Measurements from ENCODE around the gene FAM107B. TPM values are rescaled to one million over a fixed set of nuclear protein-coding genes. Genes with fewer than 3 reads are reported as not detected.

Gene FAM107B
- total and polyA plus RNA-seq, 2 donors (not counting 3 experiments of a cell fraction or from before 2014, with no cell fraction given), result 39.2 to 176 TPM

- no peak for DNase-seq (ENCODE audit: low read depth, low spot score)
- ChIA-PET CTCF (no interaction called here), POLR2A (interaction anchor here (0.7 kb wide), 1 partner anchor 311 kb away, joined by 3 read pairs; the partner anchor contains the start of genes CDNF, HSPA14 and MSANTD7)
- Histone ChIP-seq H3K36me3 (ENCODE audit: control insufficient read depth in 2 of 2, extremely low read depth in 1 of 2, insufficient read depth in 2 of 2, low read length in 2 of 2) (peaks cover 7 to 27% of the 10 kb centered on the region in 2 experiments), H3K9me1 (replicated peaks; ENCODE audit: control insufficient read depth, extremely low read depth, insufficient read depth, low read length) (no peaks in the 10 kb centered on the region), H3K27me3 (ENCODE audit: control insufficient read depth in 2 of 2, insufficient read depth in 2 of 2, low read length in 2 of 2) (no peaks in the 10 kb centered on the region), H4K20me1 (replicated peaks; ENCODE audit: control insufficient read depth, extremely low read depth, insufficient read depth, low read length) (no peaks in the 10 kb centered on the region), H3K9me3 (replicated peaks; ENCODE audit: control insufficient read depth, insufficient read depth, low read length) (no peaks in the 10 kb centered on the region), H3K27ac (ENCODE audit: insufficient read depth, low read depth, low read length) (peak overlapping the region; percentile 2), H3K4me2 (ENCODE audit: insufficient read depth, low read length) (no peak overlapping the region), H3K4me1 (ENCODE audit: control insufficient read depth, extremely low read depth, insufficient read depth, low read length) (peaks cover 29% of the 10 kb centered on the region), H3K4me3 (replicated peaks in 1 of 3; ENCODE audit: insufficient read depth in 1 of 3, low read depth in 1 of 3, low read length in 3 of 3) (no peak overlapping the region), H3K79me2 (ENCODE audit: control insufficient read depth, insufficient read depth, low read length) (peaks cover 82% of the 10 kb centered on the region), H3K9ac (replicated peaks; ENCODE audit: extremely low read depth, insufficient read depth, low read length) (no peak overlapping the region), H2AFZ (ENCODE audit: low read depth, low read length) (no peak overlapping the region)
- no peak for TF ChIP-seq GATA2 (IDR thresholded peaks at IDR 0.05; ENCODE audit: insufficient read depth, insufficient read length, low read depth, low read length)
- TF ChIP-seq, protein P1, sequence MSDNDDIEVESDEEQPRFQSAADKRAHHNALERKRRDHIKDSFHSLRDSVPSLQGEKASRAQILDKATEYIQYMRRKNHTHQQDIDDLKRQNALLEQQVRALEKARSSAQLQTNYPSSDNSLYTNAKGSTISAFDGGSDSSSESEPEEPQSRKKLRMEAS (IDR thresholded peaks at IDR 0.05; ENCODE audit: insufficient read depth, insufficient read length), result no peak
- no peak for TF ChIP-seq JUN (IDR thresholded peaks at IDR 0.05; ENCODE audit: borderline replicate concordance, insufficient read depth, insufficient read length, low read depth)
- no peak for TF ChIP-seq POLR2AphosphoS5 (IDR thresholded peaks at IDR 0.05; ENCODE audit: insufficient read depth, low read depth, low read length)
- no peak for TF ChIP-seq MYC (IDR thresholded peaks at IDR 0.05; ENCODE audit: low read depth, low read length)
- intact Hi-C loops (cut with micrococcal nuclease) (no loop called here), dilution Hi-C loops (cut with MboI; ENCODE audit: extremely low pct_ligation_motif_present, low sequenced_read_pairs) (no loop called here)
- FAIRE-seq, result no peak
- BruUV-seq (replicated peaks), result no TSS peak
Observed at GRCh38 chr10:14527134-14527844, 247.4 kb downstream of the FAM107B start.

DNA sequence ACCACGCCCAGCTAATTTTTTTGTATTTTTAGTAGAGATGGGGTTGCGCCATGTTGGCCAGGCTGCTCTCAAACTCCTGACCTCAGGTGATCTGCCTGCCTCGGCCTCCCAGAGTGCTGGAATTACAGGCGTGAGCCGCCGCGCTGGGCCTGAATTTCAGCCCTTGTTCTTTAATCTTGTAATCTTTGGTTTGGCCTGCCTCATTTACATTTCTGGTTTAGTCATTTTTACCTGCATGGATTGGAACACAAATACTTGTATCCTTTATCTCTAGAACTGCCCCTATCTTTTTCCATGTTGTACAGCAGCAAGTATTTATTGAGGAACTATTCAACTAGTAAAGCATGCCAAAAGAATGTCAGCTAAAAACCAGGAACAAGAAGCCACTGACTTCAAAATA, 248.4 kb downstream of the FAM107B start:
- TF ChIP-seq EZH2 (IDR thresholded peaks at IDR 0.05; ENCODE audit: borderline replicate concordance, low read depth, low read length, severe bottlenecking), result no peak
- no peak for TF ChIP-seq POLR2A (IDR thresholded peaks at IDR 0.05; ENCODE audit: low read depth, low read length)
- TF ChIP-seq, protein P1 (IDR thresholded peaks at IDR 0.05; ENCODE audit: insufficient read depth, insufficient read length), result no peak
- TF ChIP-seq JUN (IDR thresholded peaks at IDR 0.05; ENCODE audit: borderline replicate concordance, insufficient read depth, insufficient read length, low read depth), result no peak
- no peak for TF ChIP-seq FOS (IDR thresholded peaks at IDR 0.05; ENCODE audit: borderline replicate concordance, insufficient read depth, low read length)
- no peak for TF ChIP-seq POLR2AphosphoS5 (IDR thresholded peaks at IDR 0.05; ENCODE audit: insufficient read depth, low read depth, low read length)
- TF ChIP-seq GATA2 (IDR thresholded peaks at IDR 0.05; ENCODE audit: insufficient read depth, insufficient read length, low read depth, low read length), result no peak
- TF ChIP-seq, protein P2, sequence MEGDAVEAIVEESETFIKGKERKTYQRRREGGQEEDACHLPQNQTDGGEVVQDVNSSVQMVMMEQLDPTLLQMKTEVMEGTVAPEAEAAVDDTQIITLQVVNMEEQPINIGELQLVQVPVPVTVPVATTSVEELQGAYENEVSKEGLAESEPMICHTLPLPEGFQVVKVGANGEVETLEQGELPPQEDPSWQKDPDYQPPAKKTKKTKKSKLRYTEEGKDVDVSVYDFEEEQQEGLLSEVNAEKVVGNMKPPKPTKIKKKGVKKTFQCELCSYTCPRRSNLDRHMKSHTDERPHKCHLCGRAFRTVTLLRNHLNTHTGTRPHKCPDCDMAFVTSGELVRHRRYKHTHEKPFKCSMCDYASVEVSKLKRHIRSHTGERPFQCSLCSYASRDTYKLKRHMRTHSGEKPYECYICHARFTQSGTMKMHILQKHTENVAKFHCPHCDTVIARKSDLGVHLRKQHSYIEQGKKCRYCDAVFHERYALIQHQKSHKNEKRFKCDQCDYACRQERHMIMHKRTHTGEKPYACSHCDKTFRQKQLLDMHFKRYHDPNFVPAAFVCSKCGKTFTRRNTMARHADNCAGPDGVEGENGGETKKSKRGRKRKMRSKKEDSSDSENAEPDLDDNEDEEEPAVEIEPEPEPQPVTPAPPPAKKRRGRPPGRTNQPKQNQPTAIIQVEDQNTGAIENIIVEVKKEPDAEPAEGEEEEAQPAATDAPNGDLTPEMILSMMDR (IDR thresholded peaks at IDR 0.05; ENCODE audit: extremely low read depth in 1 of 2, insufficient read depth in 1 of 2, low read depth in 1 of 2, low read length in 2 of 2), result no peak
- TF ChIP-seq MYC (IDR thresholded peaks at IDR 0.05; ENCODE audit: low read depth, low read length), result no peak
- ChIA-PET POLR2A (no interaction called here), CTCF (no interaction called here)
- no peak overlapping the region for H3K27ac ChIP-seq (ENCODE audit: insufficient read depth, low read depth, low read length)
- intact Hi-C loops (cut with micrococcal nuclease) (no loop called here), dilution Hi-C loops (cut with MboI; ENCODE audit: extremely low pct_ligation_motif_present, low sequenced_read_pairs) (no loop called here)
- no peak overlapping the region for H3K4me2 ChIP-seq (ENCODE audit: insufficient read depth, low read length)
- no peak overlapping the region for H3K9ac ChIP-seq (replicated peaks; ENCODE audit: extremely low read depth, insufficient read depth, low read length)
- no peaks in the 10 kb centered on the region for H3K9me3 ChIP-seq (replicated peaks; ENCODE audit: control insufficient read depth, insufficient read depth, low read length)
- H3K4me1 ChIP-seq (ENCODE audit: control insufficient read depth, extremely low read depth, insufficient read depth, low read length), result peaks cover 29% of the 10 kb centered on the region
- no peaks in the 10 kb centered on the region for H4K20me1 ChIP-seq (replicated peaks; ENCODE audit: control insufficient read depth, extremely low read depth, insufficient read depth, low read length)
- DNase-seq (ENCODE audit: low read depth, low spot score), result no peak
- no peaks in the 10 kb centered on the region for H3K9me1 ChIP-seq (replicated peaks; ENCODE audit: control insufficient read depth, extremely low read depth, insufficient read depth, low read length)
- H2AFZ ChIP-seq (ENCODE audit: low read depth, low read length), result no peak overlapping the region
- no peaks in the 10 kb centered on the region for H3K27me3 ChIP-seq (ENCODE audit: control insufficient read depth in 2 of 2, insufficient read depth in 2 of 2, low read length in 2 of 2)
- BruUV-seq (replicated peaks), result no TSS peak
- FAIRE-seq, result no peak
- peaks cover 7 to 29% of the 10 kb centered on the region in 2 experiments for H3K36me3 ChIP-seq (ENCODE audit: control insufficient read depth in 2 of 2, extremely low read depth in 1 of 2, insufficient read depth in 2 of 2, low read length in 2 of 2)
- peaks cover 78% of the 10 kb centered on the region for H3K79me2 ChIP-seq (ENCODE audit: control insufficient read depth, insufficient read depth, low read length)
- no peak overlapping the region for H3K4me3 ChIP-seq (replicated peaks in 1 of 3; ENCODE audit: insufficient read depth in 1 of 3, low read depth in 1 of 3, low read length in 3 of 3)

Data from endothelial cell of umbilical vein (primary cell).